Uterus (tissue), 4 donors: ENCODE results near the gene ZNF718. TPM values are rescaled to one million over a fixed set of nuclear protein-coding genes. Genes with fewer than 3 reads are reported as not detected.

ENCODE experiments used
- DNase-seq, 2 donors: peaks; one replicate each; pipeline ENCODE4 v3.0.0-alpha.2; 2019 to 2020
- H3K27ac ChIP-seq, 2 donors: fragments of 200-600 bp; sonication (generic); 1 replicate in 1 of 2; 2 replicates in 1 of 2; pipeline ENCODE4 v1.5.1; 2016 to 2018
- H3K27me3 ChIP-seq, 2 donors: fragments of 200-600 bp; sonication (generic); one replicate each; pipeline ENCODE4 v1.5.1; 2018 to 2019; ENCODE audit warnings: control low read depth in 1 of 2
- H3K36me3 ChIP-seq, 2 donors: fragments of 200-600 bp; sonication (generic); one replicate each; pipeline ENCODE4 v1.5.1; 2019; ENCODE audit warnings: control low read depth in 1 of 2
- H3K4me1 ChIP-seq, 2 donors: fragments of 200-600 bp; sonication (generic); one replicate each; pipeline ENCODE4 v1.5.1; 2018 to 2019; ENCODE audit warnings: control low read depth in 1 of 2
- H3K4me3 ChIP-seq, 2 donors: fragments of 200-600 bp; sonication (generic); 1 replicate in 1 of 2; 2 replicates in 1 of 2; pipeline ENCODE4 v1.5.1; 2018 to 2019; ENCODE audit warnings: mild to moderate bottlenecking in 1 of 2
- H3K9me3 ChIP-seq, 2 donors: fragments of 200-600 bp; sonication (generic); one replicate each; pipeline ENCODE4 v1.5.1; 2019; ENCODE audit warnings: control low read depth in 1 of 2
- CTCF ChIP-seq, 4 experiments: fragments of 200-600 bp in 2 of 4; fragments of 450-650 bp in 2 of 4; sonication (generic) in 2 of 4; IDR thresholded peaks; one replicate each; pipeline ENCODE4 v1.5.1; 2016 to 2019; ENCODE audit warnings: antibody characterized with exemption in 4 of 4, mild to moderate bottlenecking in 2 of 4, moderate library complexity in 1 of 4
- POLR2A ChIP-seq, 2 donors: fragments of 450-650 bp; IDR thresholded peaks; one replicate each; pipeline ENCODE4 v1.6.1; 2016; ENCODE audit warnings: antibody characterized with exemption in 2 of 2, mild to moderate bottlenecking in 1 of 2, moderate library complexity in 1 of 2
- intact Hi-C: fragments of 100-400 bp; cut with DNase I; formaldehyde crosslinking; loops from one replicate; pipeline ENCODE4 v1.15.1; 2023; ENCODE audit warnings: low total_unique reads
- total RNA-seq, 4 donors: library from RNA; depleted of rRNA in 3 of 4; stranded (reverse); fragments of >200 nt in 3 of 4; gene quantifications; one replicate each; pipeline versions ENCODE4 v1.1.0 to v1.2.4, GENCODE V29; 2014 to 2023
- donor health status: DM: yes; HTN: yes; CAD: no.

The ZNF718 gene
- total RNA-seq, 4 donors from 2014 or later, result 2.6 to 20.9 (median 16.1) TPM

- Histone ChIP-seq H3K9me3 (no peaks in the 10 kb centered on the region), H3K4me1 (peaks cover 9 to 12% of the 10 kb centered on the region in 2 donors), H3K36me3 (no peaks in the 10 kb centered on the region), H3K4me3 (peak overlapping the region; percentile 77 to 86), H3K27me3 (no peaks in the 10 kb centered on the region), H3K27ac (peak overlapping the region in 1 of 2 donors; percentile 90)
- intact Hi-C loops, result no loop called here
- TF ChIP-seq CTCF (IDR thresholded peaks at IDR 0.05), result no peak
- no peak for TF ChIP-seq POLR2A (IDR thresholded peaks at IDR 0.05)
- no peak for DNase-seq
These were observed 1.5 kb downstream of the ZNF718 start for GRCh38 chr4:125833-126232.

GRCh38 chr4:132483-132882 lies 8.2 kb downstream of the ZNF718 start:
- intact Hi-C loops, result no loop called here
- Histone ChIP-seq H3K27ac (no peak overlapping the region), H3K4me1 (no peaks in the 10 kb centered on the region), H3K9me3 (peaks cover 0 to under 1% of the 10 kb centered on the region in 2 donors), H3K36me3 (no peaks in the 10 kb centered on the region), H3K4me3 (no peak overlapping the region), H3K27me3 (no peaks in the 10 kb centered on the region)
- DNase-seq, result no peak
- no peak for TF ChIP-seq CTCF (IDR thresholded peaks at IDR 0.05)
- no peak for TF ChIP-seq POLR2A (IDR thresholded peaks at IDR 0.05)

GRCh38 chr4:138935-139334 lies 14.6 kb downstream of the ZNF718 start:
- DNase-seq, result no peak
- no peak overlapping the region for H3K27ac ChIP-seq
- no peak overlapping the region for H3K4me3 ChIP-seq
- H3K4me1 ChIP-seq, result no peaks in the 10 kb centered on the region
- intact Hi-C loops, result no loop called here
- TF ChIP-seq CTCF (IDR thresholded peaks at IDR 0.05) (no peak), POLR2A (IDR thresholded peaks at IDR 0.05) (no peak)
- no peaks in the 10 kb centered on the region for H3K36me3 ChIP-seq
- no peaks in the 10 kb centered on the region for H3K27me3 ChIP-seq
- peaks cover 0 to 12% of the 10 kb centered on the region in 2 donors for H3K9me3 ChIP-seq

- Histone ChIP-seq H3K9me3 (peaks cover 0 to 12% of the 10 kb centered on the region in 2 donors), H3K4me1 (no peaks in the 10 kb centered on the region), H3K27ac (no peak overlapping the region), H3K36me3 (no peaks in the 10 kb centered on the region), H3K27me3 (no peaks in the 10 kb centered on the region), H3K4me3 (no peak overlapping the region)
- TF ChIP-seq POLR2A (IDR thresholded peaks at IDR 0.05) (no peak), CTCF (IDR thresholded peaks at IDR 0.05) (no peak)
- intact Hi-C loops, result no loop called here
- DNase-seq, result no peak
These were observed 15.4 kb downstream of the ZNF718 start for GRCh38 chr4:139691-140090.

- Histone ChIP-seq H3K4me3 (no peak overlapping the region), H3K27me3 (no peaks in the 10 kb centered on the region), H3K36me3 (no peaks in the 10 kb centered on the region), H3K9me3 (peaks cover 0 to 48% of the 10 kb centered on the region in 2 donors), H3K4me1 (no peaks in the 10 kb centered on the region), H3K27ac (no peak overlapping the region)
- DNase-seq, result no peak
- intact Hi-C loops, result no loop called here
- TF ChIP-seq POLR2A (IDR thresholded peaks at IDR 0.05) (no peak), CTCF (IDR thresholded peaks at IDR 0.05) (no peak)
These were observed 22.3 kb downstream of the ZNF718 start for GRCh38 chr4:146621-147020.
